Panc1 (cell line): ENCODE measurements around the gene ABCB8.

Experiments used
- CTCF ChIP-seq: fragments of 450-650 bp; IDR thresholded peaks from 2 replicates; pipeline ENCODE4 v1.5.1; 2017; ENCODE audit warnings: mild to moderate bottlenecking
- POLR2AphosphoS5 ChIP-seq: IDR thresholded peaks from 2 replicates; pipeline ENCODE4 v1.6.1; 2012; ENCODE audit warnings: mild to moderate bottlenecking, low read depth, low read length, moderate library complexity
- REST ChIP-seq, 2 experiments: IDR thresholded peaks; 2 replicates each; pipeline ENCODE4 v1.6.1; 2011 to 2012; ENCODE audit warnings: low read depth in 2 of 2, control low read depth in 1 of 2, low read length in 1 of 2, mild to moderate bottlenecking in 1 of 2, moderate library complexity in 1 of 2; ENCODE audit not compliant: insufficient read depth in 1 of 2
- TCF7L2 ChIP-seq: IDR thresholded peaks from 2 replicates; pipeline ENCODE4 v1.6.1; 2011; ENCODE audit warnings: mild to moderate bottlenecking, low read depth, low read length, inconsistent platforms

GRCh38 chr7:151016942-151017341 lies 11.3 kb upstream of the ABCB8 start:
- no peak for TF ChIP-seq POLR2AphosphoS5
- TF ChIP-seq CTCF: no peak
- no peak for TF ChIP-seq REST (IDR thresholded peaks at IDR 0.05; ENCODE audit: insufficient read depth in 1 of 2, low read depth in 2 of 2, low read length in 1 of 2)
- no peak for TF ChIP-seq TCF7L2
